Measurements from ENCODE around the gene DYNLRB2.

Gene DYNLRB2

GRCh38 chr16:80586476-80586875 lies 45.7 kb downstream of the DYNLRB2 start:
- no peak overlapping the region for H3K4me3 ChIP-seq (ENCODE audit: low read depth, low read length)
- no peak for DNase-seq (ENCODE audit: low read depth)
- no peak for TF ChIP-seq CTCF (IDR thresholded peaks at IDR 0.05; ENCODE audit: low read depth, low read length, missing control alignments)
- in situ Hi-C loops (cut with HindIII; ENCODE audit: low sequenced_read_pairs): no loop called here

GRCh38 chr16:80587071-80587470 lies 46.3 kb downstream of the DYNLRB2 start:
- no peak for DNase-seq (ENCODE audit: low read depth)
- no peak for TF ChIP-seq CTCF (IDR thresholded peaks at IDR 0.05; ENCODE audit: low read depth, low read length, missing control alignments)
- no peak overlapping the region for H3K4me3 ChIP-seq (ENCODE audit: low read depth, low read length)
- in situ Hi-C loops (cut with HindIII; ENCODE audit: low sequenced_read_pairs): no loop called here

- no peak overlapping the region for H3K4me3 ChIP-seq (ENCODE audit: low read depth, low read length)
- no peak for TF ChIP-seq CTCF (IDR thresholded peaks at IDR 0.05; ENCODE audit: low read depth, low read length, missing control alignments)
- no peak for DNase-seq (ENCODE audit: low read depth)
- in situ Hi-C loops (cut with HindIII; ENCODE audit: low sequenced_read_pairs): no loop called here
Observed at GRCh38 chr16:80591071-80591915, 50.5 kb downstream of the DYNLRB2 start.

GRCh38 chr16:80592273-80592672 lies 51.5 kb downstream of the DYNLRB2 start:
- in situ Hi-C loops (cut with HindIII; ENCODE audit: low sequenced_read_pairs): no loop called here

GRCh38 chr16:80594756-80595155 lies 54.0 kb downstream of the DYNLRB2 start:
- in situ Hi-C loops (cut with HindIII; ENCODE audit: low sequenced_read_pairs): no loop called here
- DNase-seq (ENCODE audit: low read depth): no peak
- TF ChIP-seq CTCF (IDR thresholded peaks at IDR 0.05; ENCODE audit: low read depth, low read length, missing control alignments): no peak

More at GRCh38 chr16:80592273-80592672, 51.5 kb downstream of the DYNLRB2 start:
- DNase-seq (ENCODE audit: low read depth): no peak
- no peak overlapping the region for H3K4me3 ChIP-seq (ENCODE audit: low read depth, low read length)
- no peak for TF ChIP-seq CTCF (IDR thresholded peaks at IDR 0.05; ENCODE audit: low read depth, low read length, missing control alignments)

GRCh38 chr16:80596507-80597207 lies 55.9 kb downstream of the DYNLRB2 start:
- H3K4me3 ChIP-seq (ENCODE audit: low read depth, low read length): no peak overlapping the region
- DNase-seq (ENCODE audit: low read depth): no peak
- in situ Hi-C loops (cut with HindIII; ENCODE audit: low sequenced_read_pairs): no loop called here
- TF ChIP-seq CTCF (IDR thresholded peaks at IDR 0.05; ENCODE audit: low read depth, low read length, missing control alignments): no peak

More at GRCh38 chr16:80594756-80595155, 54.0 kb downstream of the DYNLRB2 start:
- no peak overlapping the region for H3K4me3 ChIP-seq (ENCODE audit: low read depth, low read length)

Measured in astrocyte of the cerebellum (primary cell).